ENCODE measurements around the gene ALDH3B1. TPM values are rescaled to one million over a fixed set of nuclear protein-coding genes. Genes with fewer than 3 reads are reported as not detected.
A peak's percentile ranks its signal among the peaks of the same experiment; 100 is the strongest.

The ALDH3B1 gene
- polyA plus RNA-seq, 3 donors: 1.3 to 2.2 (median 1.3) TPM

DNA sequence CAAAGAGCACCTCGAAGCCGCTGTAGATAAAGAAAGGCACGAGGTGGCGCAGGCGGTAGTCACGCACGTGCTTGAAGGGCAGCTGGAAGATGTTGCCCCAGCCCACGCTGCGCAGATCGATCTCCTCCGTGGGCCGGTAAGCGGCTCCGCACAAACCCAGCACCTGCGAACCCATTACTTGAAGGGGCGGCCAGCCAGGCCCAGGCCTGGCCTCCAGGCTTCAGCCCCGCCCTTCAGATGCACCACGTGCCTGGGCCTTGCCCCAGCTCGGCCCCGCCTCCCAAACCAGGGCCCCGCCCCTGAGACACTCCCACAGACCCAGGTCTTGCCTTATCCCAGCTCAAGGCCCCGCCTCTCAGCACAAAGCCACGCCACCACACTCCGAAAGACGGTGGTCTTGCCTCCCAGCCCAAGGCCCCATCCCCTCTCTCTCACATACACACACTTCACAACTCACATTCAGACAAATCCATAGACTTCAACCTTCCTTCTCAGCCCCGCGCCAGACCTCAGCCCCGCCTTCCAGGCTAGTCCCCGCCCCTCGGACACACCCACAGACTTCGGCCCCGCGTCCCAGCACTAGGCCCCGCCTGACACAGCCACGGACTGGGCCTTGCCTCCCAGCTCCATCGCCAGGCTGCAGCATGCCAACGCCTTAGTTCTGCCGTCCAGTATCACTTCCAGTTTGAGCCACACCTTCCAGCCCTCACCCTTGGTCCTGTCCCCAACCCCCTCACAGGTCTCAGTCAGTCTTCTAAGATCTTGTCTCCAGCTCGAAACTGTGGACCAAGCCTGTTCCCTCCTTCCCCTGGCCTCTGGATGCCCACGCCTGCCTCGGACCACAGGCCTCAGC is 13.3 kb upstream of the ALDH3B1 start:
- DNase-seq (ENCODE audit: low read depth in 3 of 3, low spot score in 2 of 3): no peak

DNA sequence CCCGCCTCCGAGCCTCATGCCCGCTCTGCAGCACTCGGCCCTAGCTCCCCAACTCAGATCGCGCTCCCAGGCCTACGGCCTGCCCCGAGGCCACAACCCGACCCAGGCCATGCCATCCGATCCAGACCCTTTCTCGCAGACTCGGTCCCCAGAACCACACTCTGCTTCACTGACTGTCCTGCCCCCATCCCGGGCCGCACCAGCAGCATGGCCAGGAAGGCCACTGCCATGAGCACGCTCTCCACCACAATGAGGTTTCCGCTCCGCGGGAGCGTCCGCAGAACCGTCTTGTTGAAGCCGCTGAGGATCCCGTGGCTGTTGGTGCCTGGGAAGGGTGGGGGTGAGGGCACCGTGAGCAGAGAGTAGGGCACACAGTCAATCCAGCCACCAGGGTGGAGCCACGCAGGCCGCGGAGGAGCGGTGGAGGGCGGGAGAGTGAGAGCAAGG is 12.6 kb upstream of the ALDH3B1 start:
- DNase-seq (ENCODE audit: low read depth in 3 of 3, low spot score in 2 of 3): no peak

DNA sequence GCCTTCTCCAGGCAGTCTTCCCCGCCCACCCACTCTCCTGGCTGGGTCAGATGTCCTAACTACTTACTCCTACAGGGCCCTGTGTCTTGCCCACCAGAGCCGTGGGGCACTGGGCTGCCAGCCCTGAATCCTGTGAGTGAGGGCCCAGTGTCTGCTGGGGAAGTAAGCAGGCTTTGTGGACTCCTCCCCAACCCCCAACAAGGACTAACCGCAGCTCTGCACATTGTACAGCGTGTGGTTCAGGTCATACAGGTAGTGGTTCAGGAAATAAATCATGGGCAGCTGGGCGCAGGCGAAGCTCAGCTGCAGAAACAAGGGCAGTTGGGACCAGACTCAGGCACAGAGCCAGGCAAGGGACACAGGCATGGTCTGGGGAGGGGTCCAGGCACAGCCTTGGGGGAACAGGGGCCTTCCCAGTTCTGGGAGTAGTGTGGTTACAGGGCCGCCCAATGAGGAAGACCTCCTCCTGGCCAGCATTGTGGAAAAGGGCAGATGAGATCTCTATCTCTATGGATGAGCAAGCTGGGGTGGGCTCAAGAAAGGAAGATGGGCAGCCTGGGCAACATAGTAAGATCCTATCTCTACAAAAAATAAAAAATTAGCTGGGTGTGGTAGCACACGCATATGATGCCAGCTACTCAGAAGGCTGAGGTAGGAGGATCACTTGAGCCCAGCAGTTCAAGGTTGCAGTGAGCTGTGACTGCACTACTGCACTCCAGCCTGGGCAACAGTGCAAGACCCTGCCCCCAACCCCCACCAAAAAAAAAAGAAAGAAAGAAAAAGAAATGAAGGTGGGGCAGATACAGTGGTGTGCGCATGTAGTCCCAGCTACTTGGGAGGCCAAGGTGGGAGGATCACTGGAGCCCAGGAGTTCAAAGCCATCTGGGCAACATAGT is 11.7 kb upstream of the ALDH3B1 start:
- no peak for DNase-seq (ENCODE audit: low read depth in 3 of 3, low spot score in 2 of 3)

DNA sequence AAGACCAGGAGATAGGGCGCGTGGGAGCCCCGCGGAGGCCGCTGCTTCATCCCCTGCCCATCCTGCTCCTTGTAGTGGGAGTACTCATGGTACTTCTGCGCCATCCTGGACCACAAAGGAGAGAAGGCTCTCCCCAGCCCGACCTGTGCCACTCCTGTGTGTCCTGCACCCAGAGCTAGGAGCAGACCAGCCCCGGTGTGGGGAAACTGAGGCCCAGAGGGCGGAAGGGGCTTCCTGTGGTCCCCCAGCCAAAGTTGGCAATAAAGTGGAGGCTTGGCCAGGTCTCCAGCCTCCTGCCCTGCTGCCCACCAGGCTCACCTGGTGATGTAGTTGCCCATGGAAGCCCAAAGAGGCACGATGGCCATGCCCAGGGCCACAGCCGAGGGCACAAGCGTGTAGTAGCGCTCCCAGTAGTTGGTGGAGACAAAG is 10.9 kb upstream of the ALDH3B1 start:
- no peak for DNase-seq (ENCODE audit: low read depth in 3 of 3, low spot score in 2 of 3)

DNA sequence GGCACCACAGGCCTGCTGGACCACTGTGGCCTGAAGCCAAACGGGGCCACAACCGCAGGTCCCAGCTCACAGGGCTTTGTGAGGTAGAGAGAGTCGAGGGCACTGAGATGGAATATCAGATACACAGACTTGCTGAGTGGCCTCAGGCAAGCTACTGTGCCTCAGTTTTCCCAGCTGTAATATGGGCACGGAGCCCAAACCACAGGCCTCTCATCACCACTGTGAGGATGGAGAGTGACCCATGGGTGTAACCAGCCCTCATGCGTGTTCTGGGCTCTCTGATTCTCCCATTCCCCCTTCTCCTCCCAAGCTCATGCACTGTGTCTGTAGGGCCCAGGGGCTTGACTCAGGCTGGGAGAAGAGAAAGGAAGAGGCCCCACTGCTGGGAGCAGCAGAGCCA is 10.4 kb upstream of the ALDH3B1 start:
- no peak for DNase-seq (ENCODE audit: low read depth in 3 of 3, low spot score in 2 of 3)

DNA sequence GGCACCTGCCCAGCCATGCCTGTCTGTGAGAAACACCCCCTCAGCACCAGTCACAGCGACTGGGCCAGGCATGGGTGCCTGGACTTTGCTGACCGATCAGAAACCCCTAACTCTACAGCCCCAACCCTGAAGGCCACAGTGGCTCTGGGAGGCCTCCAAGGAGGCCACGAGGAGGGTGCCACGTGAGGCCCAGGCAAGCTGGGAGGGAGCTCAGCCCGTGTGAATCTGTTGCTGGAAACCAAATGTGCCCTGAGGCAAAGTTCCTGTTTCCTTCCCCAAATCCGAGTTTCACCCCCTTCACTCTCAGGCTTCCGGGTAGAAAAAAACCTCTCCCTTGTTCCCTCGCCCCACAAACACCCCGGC is 7.6 kb upstream of the ALDH3B1 start:
- no peak for DNase-seq (ENCODE audit: low read depth in 3 of 3, low spot score in 2 of 3)

DNA sequence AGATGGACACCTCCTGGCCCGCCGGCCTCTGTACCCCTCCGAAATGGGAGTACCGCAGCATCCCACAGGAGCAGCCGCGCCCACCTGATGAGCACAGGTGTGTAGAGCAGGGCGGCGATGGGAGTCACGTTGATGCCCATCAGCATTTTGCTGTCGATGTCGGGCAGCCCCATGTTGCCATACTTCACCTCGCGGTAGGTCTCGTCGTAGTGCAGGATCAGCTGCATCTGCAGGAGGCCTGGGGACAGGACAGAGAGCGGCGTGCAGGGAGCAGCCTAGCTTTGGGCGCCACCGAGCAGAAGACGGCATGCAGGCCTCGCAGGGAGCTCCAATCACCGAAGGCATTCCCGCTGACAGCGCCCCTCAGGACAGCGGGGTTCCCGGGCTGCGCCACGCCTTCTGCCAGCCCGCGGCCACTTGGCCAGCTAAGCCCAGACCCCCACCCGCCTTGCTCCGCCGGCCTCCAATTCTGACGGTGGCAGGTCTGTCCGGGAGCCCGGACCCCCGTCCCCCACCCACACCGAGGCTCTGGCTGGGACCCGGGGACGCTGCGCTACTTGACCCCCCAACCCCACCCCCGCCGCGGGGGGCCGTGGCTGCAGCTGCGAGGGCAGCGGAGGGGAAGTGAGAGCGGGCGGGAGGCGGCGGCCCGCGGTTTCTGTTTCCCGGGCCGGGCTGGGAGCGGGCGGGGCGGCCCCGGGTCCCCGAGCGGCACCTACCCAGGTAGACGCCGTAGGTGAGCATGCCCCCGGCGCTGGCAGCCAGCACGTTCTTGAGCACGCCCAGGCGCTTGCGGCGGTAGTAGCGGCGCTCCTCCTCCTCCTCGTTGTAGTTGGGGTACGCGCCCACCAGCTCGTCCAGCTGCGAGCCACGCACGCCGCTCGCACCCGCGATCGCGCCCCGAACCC is 6.9 kb upstream of the ALDH3B1 start:
- DNase-seq (ENCODE audit: low read depth in 3 of 3, low spot score in 2 of 3): no peak

DNA sequence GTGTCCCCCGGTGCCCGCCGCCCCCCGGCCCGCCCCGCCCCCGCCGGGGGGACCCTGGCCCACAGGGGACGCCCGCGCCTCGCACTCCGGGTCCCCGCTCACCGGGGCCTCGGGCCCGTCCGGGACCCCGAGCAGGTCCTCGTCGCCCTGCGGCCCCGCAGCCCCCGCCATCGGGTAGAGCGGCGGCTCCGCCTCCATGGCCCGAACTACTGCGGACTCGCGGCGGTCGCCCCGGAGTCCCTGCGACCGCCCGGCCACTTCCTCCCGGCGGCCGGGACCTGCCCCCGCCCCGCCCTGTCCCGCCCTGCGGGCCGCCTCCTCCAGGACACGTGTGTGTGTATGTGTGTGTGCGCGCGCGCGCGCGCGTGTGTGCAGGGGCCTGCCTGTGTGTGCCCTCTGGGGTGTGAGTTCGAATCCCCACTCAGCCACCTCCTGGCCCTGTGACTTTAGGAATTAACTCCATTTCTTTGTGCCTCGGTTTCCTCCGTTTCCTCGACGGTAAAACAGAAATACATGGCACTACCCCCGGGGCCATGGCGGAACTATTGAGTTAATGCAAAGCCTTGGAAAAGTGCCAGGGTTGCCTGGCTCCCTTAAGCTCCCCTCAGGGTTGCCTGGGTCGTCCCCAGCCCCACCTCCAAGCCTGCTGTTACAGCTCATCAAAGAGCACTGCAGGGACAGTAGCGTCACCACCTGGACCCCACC is 6.1 kb upstream of the ALDH3B1 start, which contains the start of gene UNC93B1:
TSS of gene UNC93B1 (minus strand) at position 252 of the 705 bp plus-strand sequence. CDS start at position 198, 54 bp downstream.
- DNase-seq (ENCODE audit: low read depth in 3 of 3, low spot score in 2 of 3): peak in 1 of 3 donors; percentile 63

DNA sequence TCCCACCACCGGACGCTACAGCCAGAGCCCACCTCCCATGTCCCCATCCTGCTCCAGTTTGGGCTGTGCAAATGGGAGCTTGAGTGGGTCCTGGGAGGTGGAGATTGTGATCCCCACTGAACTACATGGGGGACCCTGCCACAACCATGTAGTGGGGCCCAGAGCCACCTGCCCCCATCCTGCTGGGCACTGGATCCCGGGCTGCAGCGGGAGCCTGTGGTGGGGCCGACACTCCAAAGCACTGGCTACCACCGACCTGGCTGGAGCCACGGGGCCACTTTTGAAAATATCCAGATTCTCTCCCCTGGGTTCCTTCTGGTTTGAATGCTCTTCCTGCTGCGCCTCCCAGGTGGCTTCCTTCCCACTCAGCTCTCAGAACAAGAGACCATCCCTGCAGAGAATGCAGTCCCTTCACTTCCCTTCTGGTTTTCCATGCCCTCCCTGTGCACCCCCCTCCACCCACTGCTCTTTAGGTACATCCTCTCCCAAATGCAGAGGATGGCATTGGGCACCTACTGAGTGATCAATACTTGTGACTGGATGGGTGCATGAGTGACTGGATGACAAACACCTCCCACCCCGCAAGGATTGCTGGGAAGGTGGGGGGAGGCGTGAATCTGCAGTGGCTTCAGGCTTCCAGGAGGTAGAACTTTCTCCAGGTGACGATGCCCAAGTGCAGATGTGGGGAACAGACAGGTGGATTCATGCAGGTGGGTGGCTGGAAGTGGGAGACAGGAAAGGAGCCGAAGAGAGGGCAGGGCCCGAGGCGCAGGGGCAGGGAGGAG is 5.4 kb upstream of the ALDH3B1 start:
- DNase-seq (ENCODE audit: low read depth in 3 of 3, low spot score in 2 of 3): no peak

DNA sequence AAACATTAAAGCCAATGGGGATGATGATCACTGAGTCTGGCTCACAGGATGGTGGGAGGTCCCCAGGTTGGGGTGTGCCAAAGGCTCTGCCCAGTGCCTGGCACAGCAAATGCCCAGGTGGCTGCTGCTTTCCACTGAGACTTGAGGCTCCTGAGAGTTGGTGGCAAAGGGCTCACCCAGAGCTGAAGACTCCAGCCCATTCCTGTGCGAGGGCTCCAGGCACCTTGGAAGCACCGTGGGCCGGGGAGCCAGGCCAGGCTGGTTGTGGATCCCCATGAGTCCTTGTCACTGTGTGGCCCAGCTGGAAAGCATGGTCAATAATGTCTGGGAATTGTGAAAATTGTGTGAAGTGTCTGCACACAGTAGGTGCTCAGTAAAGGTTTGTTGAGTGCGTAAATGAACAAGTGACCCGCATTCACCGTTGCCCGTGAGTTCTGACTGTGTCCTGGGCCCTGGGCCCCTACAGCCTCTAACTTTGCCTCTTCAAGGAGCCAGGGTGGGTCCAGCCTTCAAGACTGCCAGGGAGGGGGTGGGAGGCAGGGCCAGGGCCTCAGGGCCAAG is 3.4 kb upstream of the ALDH3B1 start:
- DNase-seq (ENCODE audit: low read depth in 3 of 3, low spot score in 2 of 3): no peak

DNA sequence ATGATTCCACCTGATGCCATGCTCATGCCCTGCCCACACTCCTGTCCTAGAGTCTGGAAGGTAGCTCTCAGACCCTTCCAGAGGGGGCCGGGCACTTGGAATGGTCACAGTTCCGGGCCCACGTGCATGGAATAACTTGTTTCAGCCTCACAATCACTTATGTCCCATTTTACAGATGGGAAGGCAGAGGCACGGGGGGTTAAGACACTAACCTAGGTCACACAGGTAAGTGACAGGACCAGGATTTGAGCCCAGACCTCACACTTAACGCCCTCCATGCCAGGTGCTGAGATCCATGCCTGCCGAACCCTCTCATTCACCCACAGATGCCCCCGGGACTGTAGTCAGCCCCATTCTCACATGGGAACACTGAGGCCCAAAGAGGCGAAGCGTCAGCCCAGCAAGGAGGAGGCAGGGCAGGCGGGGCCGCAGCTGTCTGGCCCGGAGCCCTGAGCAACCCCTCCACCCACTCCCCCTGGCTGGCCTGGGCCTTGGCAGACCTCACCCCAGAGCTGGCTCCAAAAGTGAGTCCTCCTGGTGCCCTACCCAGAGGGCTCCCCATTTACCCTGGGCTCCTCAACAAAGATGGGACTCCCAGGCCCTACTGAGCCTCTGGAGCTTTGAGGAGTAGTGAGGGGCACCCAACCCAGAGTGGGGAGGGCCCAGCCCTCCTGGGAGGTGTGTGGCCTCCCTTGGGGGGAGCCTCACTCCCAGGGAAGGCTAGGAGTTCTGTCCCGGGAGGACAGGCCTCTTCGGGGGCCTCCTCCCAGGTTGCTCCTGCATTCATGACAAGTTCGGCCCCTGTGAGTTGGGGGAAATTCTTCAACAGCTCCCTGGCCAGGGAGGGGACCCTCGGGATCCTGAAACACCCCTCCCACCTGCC is 2.4 kb upstream of the ALDH3B1 start:
- no peak for DNase-seq (ENCODE audit: low read depth in 3 of 3, low spot score in 2 of 3)

DNA sequence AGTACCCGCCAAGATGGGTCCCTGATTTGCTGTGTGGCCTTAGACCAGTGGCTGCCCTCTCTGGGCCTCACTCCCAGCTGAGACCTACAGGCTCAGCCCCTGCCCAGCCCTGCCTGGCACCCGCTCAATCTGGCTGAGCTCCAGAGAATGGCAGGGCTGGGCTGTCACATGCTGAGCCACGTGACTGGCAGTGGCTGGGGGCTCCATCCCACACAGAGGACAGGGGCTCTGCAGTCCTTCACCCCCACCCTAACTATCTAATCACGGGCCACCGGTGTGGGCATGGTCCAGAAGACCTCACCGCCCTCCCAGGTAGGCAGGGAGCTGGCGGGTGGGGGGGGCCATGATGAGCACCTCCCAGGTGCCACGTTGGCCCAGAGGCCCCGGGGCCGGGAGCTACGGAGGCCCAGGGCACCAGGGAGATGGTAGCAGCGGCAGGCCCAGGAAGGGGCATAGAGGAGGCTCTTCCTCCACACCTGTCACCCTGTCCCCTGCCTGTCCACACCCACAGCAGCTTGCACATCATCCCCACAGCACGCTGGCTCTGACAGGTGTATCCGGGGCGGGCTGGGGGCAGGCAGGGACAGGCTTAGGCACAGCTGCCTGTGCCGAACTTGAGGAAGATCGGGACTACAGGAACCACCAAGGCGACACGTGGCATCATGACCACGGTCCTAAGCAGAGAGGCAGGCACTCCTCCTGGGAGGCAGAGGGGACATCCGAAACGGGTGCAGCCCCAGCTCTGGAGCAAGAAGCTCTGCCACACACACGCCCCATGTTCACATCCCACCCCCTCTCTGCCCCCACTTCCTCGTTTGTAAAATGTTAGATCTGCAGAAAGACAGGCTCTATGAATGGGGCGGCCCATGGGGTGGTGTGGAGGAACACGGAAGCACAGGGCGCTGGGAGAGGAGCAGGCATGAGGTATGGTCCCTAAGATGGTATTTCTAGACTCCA is 1.5 kb upstream of the ALDH3B1 start:
- no peak for DNase-seq (ENCODE audit: low read depth in 3 of 3, low spot score in 2 of 3)

DNA sequence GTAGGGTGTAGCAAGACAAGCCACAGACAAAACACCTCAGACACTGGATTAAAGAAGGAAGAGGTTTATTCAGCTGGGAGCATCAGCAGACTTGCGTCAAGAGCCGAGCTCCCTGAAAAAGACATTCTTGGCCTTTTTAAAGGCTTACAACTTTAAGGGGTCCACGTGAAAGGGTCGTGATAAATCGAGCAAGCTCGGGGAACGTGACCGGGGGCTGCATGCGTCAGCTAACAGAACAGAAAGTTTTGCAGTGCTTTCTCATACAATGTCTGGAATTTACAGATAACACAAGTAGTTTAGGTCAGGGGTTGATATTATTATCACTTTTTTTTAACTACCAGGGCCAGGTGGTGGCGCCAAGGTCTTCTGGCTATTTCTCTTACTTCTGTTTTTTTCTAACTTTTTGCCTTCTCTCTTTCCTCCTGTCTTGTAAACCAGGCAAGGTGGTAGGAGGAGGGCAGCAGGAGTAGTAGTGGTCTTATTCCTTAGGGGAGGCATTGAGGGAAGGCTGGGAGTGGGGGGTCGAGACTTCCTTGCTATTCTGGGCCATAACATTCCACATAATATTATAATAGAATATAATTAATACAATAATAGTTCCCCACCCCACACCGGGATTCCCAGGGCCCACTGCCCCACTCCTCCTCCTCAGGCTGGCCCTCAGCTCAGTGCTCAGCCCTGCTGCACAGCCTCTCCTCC is 587 bp upstream of the ALDH3B1 start:
- no peak for DNase-seq (ENCODE audit: low read depth in 3 of 3, low spot score in 2 of 3)

DNA sequence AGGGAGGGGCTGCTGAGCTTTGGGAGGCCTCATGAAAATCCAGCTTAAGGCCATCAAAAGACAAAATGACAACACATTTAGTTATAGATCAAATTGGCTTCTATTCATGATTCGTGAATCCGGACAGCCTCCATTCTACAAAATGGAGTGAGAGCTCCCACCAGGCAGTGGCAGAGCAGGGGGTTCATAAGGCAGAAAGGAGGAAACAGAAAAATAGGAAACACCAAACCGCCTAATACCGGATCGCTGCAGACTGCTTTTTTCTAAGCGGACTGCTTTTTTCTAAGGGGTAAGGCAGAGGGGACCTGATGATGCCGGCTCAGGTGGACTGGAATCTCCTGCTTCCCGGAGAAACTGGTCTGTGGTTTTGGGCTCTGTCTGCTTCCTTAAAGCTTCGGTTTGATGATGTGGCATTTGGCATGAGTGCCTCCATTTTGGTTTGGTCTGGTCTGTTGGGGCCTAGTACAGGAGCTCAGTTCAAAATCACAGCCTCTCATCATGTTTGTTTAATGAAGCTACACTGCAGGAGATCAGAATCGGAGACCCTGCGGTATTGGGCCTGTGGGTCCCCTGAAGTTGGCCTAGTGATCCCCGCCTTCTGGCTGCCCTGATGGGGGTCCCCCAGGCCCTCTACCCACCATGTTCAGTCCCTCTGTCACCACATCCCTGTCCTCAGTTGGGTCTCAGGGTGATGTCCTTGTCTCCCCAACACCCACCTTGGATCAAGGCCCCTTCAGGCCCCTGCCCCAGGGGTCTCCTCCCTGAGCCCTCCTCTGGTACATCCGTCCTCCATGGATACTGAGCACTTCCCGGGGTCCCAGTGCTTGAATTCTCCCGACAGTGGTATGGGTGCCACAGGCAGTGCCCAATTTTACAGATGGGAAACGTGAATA is 1.2 kb downstream of the ALDH3B1 start:
- DNase-seq (ENCODE audit: low read depth in 3 of 3, low spot score in 2 of 3): no peak
